ENCODE results near the gene CENPX. TPM values are rescaled to one million over a fixed set of nuclear protein-coding genes. Genes with fewer than 3 reads are reported as not detected.

Gene CENPX
- total and polyA plus RNA-seq, 2 donors (not counting 3 experiments of a cell fraction or from before 2014, with no cell fraction given): 56.2 to 67.2 TPM

DNA sequence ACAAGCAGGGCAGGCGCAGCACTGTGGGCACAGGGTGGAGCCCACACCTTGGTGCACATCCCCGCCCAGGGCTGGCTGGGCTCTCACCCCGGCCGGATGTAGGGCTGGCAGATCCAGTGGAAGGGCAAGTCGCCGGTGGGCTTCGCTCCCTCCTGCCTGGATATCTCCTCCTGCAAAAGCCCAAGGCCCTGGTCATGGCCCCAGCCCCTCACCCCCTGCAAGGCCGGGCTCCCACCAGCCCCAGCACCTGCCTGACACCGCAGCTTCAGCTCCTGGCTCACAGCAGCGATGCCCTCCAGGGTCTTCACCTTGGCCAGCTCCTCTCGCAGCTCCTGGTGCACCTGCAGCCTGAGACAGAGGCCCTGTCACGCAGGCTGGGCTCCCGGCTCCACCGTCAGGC is 37.9 kb upstream of the CENPX start:
- peaks cover 5 to 49% of the 10 kb centered on the region in 2 experiments for H3K36me3 ChIP-seq (ENCODE audit: control insufficient read depth in 2 of 2, extremely low read depth in 1 of 2, insufficient read depth in 2 of 2, low read length in 2 of 2)
- CTCF ChIA-PET: no interaction called here
- FAIRE-seq: no peak

DNA sequence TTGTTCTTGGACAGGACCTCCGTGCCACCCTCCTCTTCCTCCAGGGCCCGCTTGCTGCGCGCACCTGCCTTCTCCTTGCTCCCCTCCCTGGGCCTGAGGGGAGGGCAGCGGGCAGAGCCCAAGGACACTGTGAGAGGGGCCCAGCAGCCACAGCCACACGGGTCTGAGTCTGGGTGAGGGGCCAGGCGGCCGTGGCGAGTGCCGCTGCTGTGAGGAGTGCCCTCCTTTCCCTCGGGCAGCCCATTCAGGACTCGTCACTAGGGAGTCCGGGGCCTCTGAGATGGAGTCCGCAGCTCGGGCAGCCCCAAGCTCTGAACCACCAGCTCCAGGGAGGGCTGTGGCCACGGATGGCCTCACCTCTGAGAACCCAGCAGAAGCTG is 37.3 kb upstream of the CENPX start:
- BruUV-seq (replicated peaks): no TSS peak
- H3K36me3 ChIP-seq (ENCODE audit: control insufficient read depth in 2 of 2, extremely low read depth in 1 of 2, insufficient read depth in 2 of 2, low read length in 2 of 2): peaks cover 8 to 49% of the 10 kb centered on the region in 2 experiments

More for the DNA sequence above, 37.9 kb upstream of the CENPX start:
- Histone ChIP-seq H2AFZ (ENCODE audit: low read depth, low read length) (no peak overlapping the region), H3K27ac (ENCODE audit: insufficient read depth, low read depth, low read length) (no peak overlapping the region), H3K79me2 (ENCODE audit: control insufficient read depth, insufficient read depth, low read length) (peaks cover 7% of the 10 kb centered on the region), H4K20me1 (replicated peaks; ENCODE audit: control insufficient read depth, extremely low read depth, insufficient read depth, low read length) (no peaks in the 10 kb centered on the region), H3K4me3 (replicated peaks in 1 of 3; ENCODE audit: insufficient read depth in 1 of 3, low read depth in 1 of 3, low read length in 3 of 3) (no peak overlapping the region), H3K4me2 (ENCODE audit: insufficient read depth, low read length) (no peak overlapping the region), H3K9ac (replicated peaks; ENCODE audit: extremely low read depth, insufficient read depth, low read length) (no peak overlapping the region), H3K27me3 (ENCODE audit: control insufficient read depth in 2 of 2, insufficient read depth in 2 of 2, low read length in 2 of 2) (no peaks in the 10 kb centered on the region), H3K9me3 (replicated peaks; ENCODE audit: control insufficient read depth, insufficient read depth, low read length) (no peaks in the 10 kb centered on the region), H3K9me1 (replicated peaks; ENCODE audit: control insufficient read depth, extremely low read depth, insufficient read depth, low read length) (no peaks in the 10 kb centered on the region), H3K4me1 (ENCODE audit: control insufficient read depth, extremely low read depth, insufficient read depth, low read length) (peaks cover 9% of the 10 kb centered on the region)
- intact Hi-C loops (cut with micrococcal nuclease): no loop called here
- DNase-seq (ENCODE audit: low read depth, low spot score): no peak
- no peak for TF ChIP-seq FOS (IDR thresholded peaks at IDR 0.05; ENCODE audit: borderline replicate concordance, insufficient read depth, low read length)
- no peak for TF ChIP-seq POLR2AphosphoS5 (IDR thresholded peaks at IDR 0.05; ENCODE audit: insufficient read depth, low read depth, low read length)
- TF ChIP-seq, protein P1, sequence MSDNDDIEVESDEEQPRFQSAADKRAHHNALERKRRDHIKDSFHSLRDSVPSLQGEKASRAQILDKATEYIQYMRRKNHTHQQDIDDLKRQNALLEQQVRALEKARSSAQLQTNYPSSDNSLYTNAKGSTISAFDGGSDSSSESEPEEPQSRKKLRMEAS (IDR thresholded peaks at IDR 0.05; ENCODE audit: insufficient read depth, insufficient read length): no peak
- no TSS peak for BruUV-seq (replicated peaks)
- dilution Hi-C loops (cut with MboI; ENCODE audit: extremely low pct_ligation_motif_present, low sequenced_read_pairs): no loop called here
- POLR2A ChIA-PET: no interaction called here

More for the DNA sequence above, 37.3 kb upstream of the CENPX start:
- dilution Hi-C loops (cut with MboI; ENCODE audit: extremely low pct_ligation_motif_present, low sequenced_read_pairs) (no loop called here), intact Hi-C loops (cut with micrococcal nuclease) (no loop called here)
- Histone ChIP-seq H3K9me1 (replicated peaks; ENCODE audit: control insufficient read depth, extremely low read depth, insufficient read depth, low read length) (no peaks in the 10 kb centered on the region), H3K4me1 (ENCODE audit: control insufficient read depth, extremely low read depth, insufficient read depth, low read length) (peaks cover 6% of the 10 kb centered on the region), H3K27ac (ENCODE audit: insufficient read depth, low read depth, low read length) (no peak overlapping the region), H3K4me3 (replicated peaks in 1 of 3; ENCODE audit: insufficient read depth in 1 of 3, low read depth in 1 of 3, low read length in 3 of 3) (no peak overlapping the region), H4K20me1 (replicated peaks; ENCODE audit: control insufficient read depth, extremely low read depth, insufficient read depth, low read length) (no peaks in the 10 kb centered on the region), H3K9ac (replicated peaks; ENCODE audit: extremely low read depth, insufficient read depth, low read length) (no peak overlapping the region), H3K4me2 (ENCODE audit: insufficient read depth, low read length) (no peak overlapping the region), H3K27me3 (ENCODE audit: control insufficient read depth in 2 of 2, insufficient read depth in 2 of 2, low read length in 2 of 2) (no peaks in the 10 kb centered on the region), H3K9me3 (replicated peaks; ENCODE audit: control insufficient read depth, insufficient read depth, low read length) (no peaks in the 10 kb centered on the region), H2AFZ (ENCODE audit: low read depth, low read length) (no peak overlapping the region), H3K79me2 (ENCODE audit: control insufficient read depth, insufficient read depth, low read length) (peaks cover 3% of the 10 kb centered on the region)
- POLR2A ChIA-PET: no interaction called here
- DNase-seq (ENCODE audit: low read depth, low spot score) (no peak), FAIRE-seq (no peak)
- no peak for TF ChIP-seq POLR2AphosphoS5 (IDR thresholded peaks at IDR 0.05; ENCODE audit: insufficient read depth, low read depth, low read length)
- no peak for TF ChIP-seq GATA2 (IDR thresholded peaks at IDR 0.05; ENCODE audit: insufficient read depth, insufficient read length, low read depth, low read length)
- TF ChIP-seq MYC (IDR thresholded peaks at IDR 0.05; ENCODE audit: low read depth, low read length): no peak
- no peak for TF ChIP-seq JUN (IDR thresholded peaks at IDR 0.05; ENCODE audit: borderline replicate concordance, insufficient read depth, insufficient read length, low read depth)
- TF ChIP-seq, protein P1 (IDR thresholded peaks at IDR 0.05; ENCODE audit: insufficient read depth, insufficient read length): no peak
- TF ChIP-seq POLR2A (IDR thresholded peaks at IDR 0.05; ENCODE audit: low read depth, low read length): no peak
- no peak for TF ChIP-seq FOS (IDR thresholded peaks at IDR 0.05; ENCODE audit: borderline replicate concordance, insufficient read depth, low read length)
- no peak for TF ChIP-seq EZH2 (IDR thresholded peaks at IDR 0.05; ENCODE audit: borderline replicate concordance, low read depth, low read length, severe bottlenecking)
- TF ChIP-seq, protein P2, sequence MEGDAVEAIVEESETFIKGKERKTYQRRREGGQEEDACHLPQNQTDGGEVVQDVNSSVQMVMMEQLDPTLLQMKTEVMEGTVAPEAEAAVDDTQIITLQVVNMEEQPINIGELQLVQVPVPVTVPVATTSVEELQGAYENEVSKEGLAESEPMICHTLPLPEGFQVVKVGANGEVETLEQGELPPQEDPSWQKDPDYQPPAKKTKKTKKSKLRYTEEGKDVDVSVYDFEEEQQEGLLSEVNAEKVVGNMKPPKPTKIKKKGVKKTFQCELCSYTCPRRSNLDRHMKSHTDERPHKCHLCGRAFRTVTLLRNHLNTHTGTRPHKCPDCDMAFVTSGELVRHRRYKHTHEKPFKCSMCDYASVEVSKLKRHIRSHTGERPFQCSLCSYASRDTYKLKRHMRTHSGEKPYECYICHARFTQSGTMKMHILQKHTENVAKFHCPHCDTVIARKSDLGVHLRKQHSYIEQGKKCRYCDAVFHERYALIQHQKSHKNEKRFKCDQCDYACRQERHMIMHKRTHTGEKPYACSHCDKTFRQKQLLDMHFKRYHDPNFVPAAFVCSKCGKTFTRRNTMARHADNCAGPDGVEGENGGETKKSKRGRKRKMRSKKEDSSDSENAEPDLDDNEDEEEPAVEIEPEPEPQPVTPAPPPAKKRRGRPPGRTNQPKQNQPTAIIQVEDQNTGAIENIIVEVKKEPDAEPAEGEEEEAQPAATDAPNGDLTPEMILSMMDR (IDR thresholded peaks at IDR 0.05; ENCODE audit: extremely low read depth in 1 of 2, insufficient read depth in 1 of 2, low read depth in 1 of 2, low read length in 2 of 2): no peak
- CTCF ChIA-PET: no interaction called here
